Adrenal gland (tissue), 12 donors: ENCODE results near the gene PTX4. TPM values are rescaled to one million over a fixed set of nuclear protein-coding genes. Genes with fewer than 3 reads are reported as not detected.

Experiments
- DNase-seq, 7 donors: peaks; one replicate each; pipeline ENCODE4 v3.0.0-alpha.2; 2019 to 2020
- H3K27ac ChIP-seq, 5 donors: fragments of 200-600 bp; sonication (generic) in 4 of 5; 1 replicate in 3 of 5; 2 replicates in 2 of 5; pipeline versions ENCODE4 v1.5.1 to v1.8.0; 2016 to 2020; ENCODE audit warnings: mild to moderate bottlenecking in 1 of 5
- H3K27me3 ChIP-seq: fragments of 200-600 bp; 2 replicates; pipeline ENCODE4 v1.8.0; 2021
- H3K36me3 ChIP-seq, 2 donors: fragments of 200-600 bp; replicated peaks in 1 of 2; 1 replicate in 1 of 2; 2 replicates in 1 of 2; pipeline versions ENCODE4 v1.5.1 to v1.8.0; 2018 to 2022
- H3K4me1 ChIP-seq, 2 donors: fragments of 200-600 bp; replicated peaks in 1 of 2; 1 replicate in 1 of 2; 2 replicates in 1 of 2; pipeline versions ENCODE4 v1.5.1 to v1.8.0; 2018 to 2021
- H3K4me3 ChIP-seq, 4 donors: fragments of 200-600 bp; sonication (generic) in 3 of 4; one replicate each; pipeline ENCODE4 v1.5.1; 2016 to 2018
- H3K9me3 ChIP-seq, 3 donors: fragments of 200-600 bp; sonication (generic) in 1 of 3; replicated peaks in 1 of 3; 1 replicate in 2 of 3; 2 replicates in 1 of 3; pipeline versions ENCODE4 v1.5.1 to v1.8.0; 2016 to 2021
- POLR2A ChIP-seq, 2 donors: fragments of 450-650 bp; IDR thresholded peaks; one replicate each; pipeline ENCODE4 v1.6.1; 2017; ENCODE audit warnings: antibody characterized with exemption in 2 of 2, mild to moderate bottlenecking in 2 of 2, moderate library complexity in 1 of 2
- WGBS, 4 donors: extraction: QIAGEN DNeasy Blood & Tissue Kit in 2 of 4; methylation state at CpG; one replicate each; pipeline versions ENCODE4 v1.1.5 to v1.1.7; 2013 to 2017; 5-methylcytosine and 5-hydroxymethylcytosine counted together
- intact Hi-C, 2 donors: fragments of 100-400 bp; cut with DNase I; formaldehyde crosslinking; loops; one replicate each; pipeline versions ENCODE4 v1.14.1 to v1.15.0; 2022 to 2023
- polyA plus RNA-seq, 3 donors: library from polyadenylated mRNA; stranded (reverse); fragments of 200-250 nt in 2 of 3; fragments of 350-450 nt in 1 of 3; fragmentation: Illumina TruSeq in 1 of 3; extraction: RNeasy Lipid Tissue Mini Kit (QIAGEN cat#74804) in 1 of 3; gene quantifications; one replicate each; pipeline ENCODE4 v1.2.3, GENCODE V29; 2013 to 2014
- total RNA-seq, 9 donors: library from RNA; depleted of rRNA in 4 of 9; stranded (reverse); fragments of >200 nt in 4 of 9; fragments of 120-200 nt in 1 of 9; fragmentation: NEBNext Ultra II Directional in 1 of 9; extraction: Animal tissue kit (Norgen Biotek cat#: 25700) in 1 of 9; gene quantifications; one replicate each; pipeline versions ENCODE4 v1.1.0 to v1.2.4, GENCODE V29; 2013 to 2023
- TF ChIP-seq, protein P1 (sequence below), 6 experiments: fragments of 450-650 bp in 4 of 6; fragments of 200-600 bp in 2 of 6; sonication (generic) in 1 of 6; IDR thresholded peaks; 1 replicate in 5 of 6; 2 replicates in 1 of 6; pipeline versions ENCODE4 v1.5.1 to v1.8.0; 2016 to 2021; ENCODE audit warnings: antibody characterized with exemption in 6 of 6, mild to moderate bottlenecking in 2 of 6, moderate library complexity in 1 of 6
- donor health status: healthy with polysubstance abuse.
- donor health status: Bipolar disorder and iron deficiency.
- donor health status: DM: yes; HTN: yes; CAD: no.
- donor health status: DM: no; HTN: no; CAD: no.
- donor health status: DM: no; HTN: no; CAD: no.
- donor health status: DM: yes; HTN: yes; CAD: no.

PTX4 gene
- total and polyA plus RNA-seq, 12 donors, result 0.16 to 1.4 (median 0.57) TPM; not detected in 4

- no peak for DNase-seq
- Histone ChIP-seq H3K9me3 (no peaks in the 10 kb centered on the region), H3K4me1 (peaks cover 0 to 38% of the 10 kb centered on the region in 2 donors), H3K4me3 (peak overlapping the region in 1 of 4 donors; percentile 56), H3K36me3 (peaks cover 0 to 22% of the 10 kb centered on the region in 2 donors), H3K27ac (peak overlapping the region in 3 of 5 donors; percentile 65 to 97 (median 83)), H3K27me3 (no peaks in the 10 kb centered on the region)
- no peak for TF ChIP-seq POLR2A (IDR thresholded peaks at IDR 0.05)
- TF ChIP-seq, protein P1, sequence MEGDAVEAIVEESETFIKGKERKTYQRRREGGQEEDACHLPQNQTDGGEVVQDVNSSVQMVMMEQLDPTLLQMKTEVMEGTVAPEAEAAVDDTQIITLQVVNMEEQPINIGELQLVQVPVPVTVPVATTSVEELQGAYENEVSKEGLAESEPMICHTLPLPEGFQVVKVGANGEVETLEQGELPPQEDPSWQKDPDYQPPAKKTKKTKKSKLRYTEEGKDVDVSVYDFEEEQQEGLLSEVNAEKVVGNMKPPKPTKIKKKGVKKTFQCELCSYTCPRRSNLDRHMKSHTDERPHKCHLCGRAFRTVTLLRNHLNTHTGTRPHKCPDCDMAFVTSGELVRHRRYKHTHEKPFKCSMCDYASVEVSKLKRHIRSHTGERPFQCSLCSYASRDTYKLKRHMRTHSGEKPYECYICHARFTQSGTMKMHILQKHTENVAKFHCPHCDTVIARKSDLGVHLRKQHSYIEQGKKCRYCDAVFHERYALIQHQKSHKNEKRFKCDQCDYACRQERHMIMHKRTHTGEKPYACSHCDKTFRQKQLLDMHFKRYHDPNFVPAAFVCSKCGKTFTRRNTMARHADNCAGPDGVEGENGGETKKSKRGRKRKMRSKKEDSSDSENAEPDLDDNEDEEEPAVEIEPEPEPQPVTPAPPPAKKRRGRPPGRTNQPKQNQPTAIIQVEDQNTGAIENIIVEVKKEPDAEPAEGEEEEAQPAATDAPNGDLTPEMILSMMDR (IDR thresholded peaks at IDR 0.05), result no peak
- intact Hi-C loops, result no loop called here
- 53 to 67% (median 56%) methylated on average over 26 to 39 of the region's 39 CpGs for WGBS, 4 donors
Measured at GRCh38 chr16:1535391-1536291, 46.9 kb upstream of the PTX4 start.

DNA sequence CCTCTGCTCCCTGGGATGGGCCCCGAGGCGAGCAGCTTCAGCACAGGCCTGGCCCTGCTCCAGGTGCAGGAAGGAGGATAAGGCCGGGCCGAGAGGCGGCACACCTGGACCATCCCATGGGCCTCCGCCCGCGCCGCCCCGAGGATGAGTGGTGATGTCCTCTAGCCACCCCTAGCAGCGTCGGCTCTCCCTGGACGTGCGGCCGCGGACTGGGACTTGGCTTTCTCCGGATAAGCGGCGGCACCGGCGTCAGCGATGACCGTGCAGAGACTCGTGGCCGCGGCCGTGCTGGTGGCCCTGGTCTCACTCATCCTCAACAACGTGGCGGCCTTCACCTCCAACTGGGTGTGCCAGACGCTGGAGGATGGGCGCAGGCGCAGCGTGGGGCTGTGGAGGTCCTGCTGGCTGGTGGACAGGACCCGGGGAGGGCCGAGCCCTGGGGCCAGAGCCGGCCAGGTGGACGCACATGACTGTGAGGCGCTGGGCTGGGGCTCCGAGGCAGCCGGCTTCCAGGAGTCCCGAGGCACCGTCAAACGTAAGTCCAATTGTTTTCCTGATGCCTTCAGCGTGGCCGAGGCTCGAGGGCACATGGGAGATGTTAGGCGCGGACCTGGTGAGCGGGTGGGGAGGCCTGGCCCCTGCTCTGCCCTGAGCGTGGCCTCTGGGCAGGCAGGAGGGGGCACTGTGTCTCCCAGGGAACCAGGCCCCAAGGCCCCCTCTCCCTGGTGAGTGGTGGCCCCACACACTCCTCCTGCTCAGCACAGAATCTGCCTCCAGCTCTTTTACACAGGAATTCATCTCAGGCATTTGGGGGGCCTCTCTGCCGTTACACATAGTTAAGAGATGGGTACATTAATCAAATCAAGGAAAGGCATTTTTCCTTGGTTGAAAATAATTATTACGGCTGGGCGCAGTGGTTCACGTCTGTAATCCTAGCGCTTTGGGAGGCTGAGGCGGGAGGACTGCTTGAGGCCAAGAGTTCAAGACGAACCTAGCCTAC is 45.6 kb upstream of the PTX4 start:
- H3K4me1 ChIP-seq, result peaks cover 0 to 43% of the 10 kb centered on the region in 2 donors
- WGBS, 4 donors, result 53 to 69% (median 56%) methylated on average over 19 to 57 of the region's 57 CpGs
- peaks cover 0 to 22% of the 10 kb centered on the region in 2 donors for H3K36me3 ChIP-seq
- DNase-seq, result no peak
- peak overlapping the region in 4 of 5 donors; percentile 65 to 97 (median 81) for H3K27ac ChIP-seq
- H3K4me3 ChIP-seq, result peak overlapping the region in 2 of 4 donors; percentile 21 to 56
- TF ChIP-seq, protein P1 (IDR thresholded peaks at IDR 0.05), result no peak
- TF ChIP-seq POLR2A (IDR thresholded peaks at IDR 0.05), result no peak
- intact Hi-C loops, result no loop called here
- H3K27me3 ChIP-seq, result no peaks in the 10 kb centered on the region
- no peaks in the 10 kb centered on the region for H3K9me3 ChIP-seq

- peaks cover 0 to 17% of the 10 kb centered on the region in 2 donors for H3K36me3 ChIP-seq
- H3K27ac ChIP-seq, result peak within 1 kb of the TSS in 4 of 5 donors; percentile 65 to 97 (median 81)
- TF ChIP-seq POLR2A (IDR thresholded peaks at IDR 0.05), result peak; percentile 44 to 67
- TF ChIP-seq, protein P1 (IDR thresholded peaks at IDR 0.05), result no peak
- intact Hi-C loops, result no loop called here
- H3K9me3 ChIP-seq, result no peaks in the 10 kb centered on the region
- peak within 1 kb of the TSS in 2 of 4 donors; percentile 21 to 56 for H3K4me3 ChIP-seq
- WGBS, 4 donors, result 38 to 74% (median 46%) methylated on average over 6 to 27 of the region's 27 CpGs
- no peaks in the 10 kb centered on the region for H3K27me3 ChIP-seq
- H3K4me1 ChIP-seq, result peaks cover 3 to 45% of the 10 kb centered on the region in 2 donors
- peak in 6 of 7 donors; percentile 54 to 83 (median 62) for DNase-seq
Measured at GRCh38 chr16:1533443-1533951, 44.8 kb upstream of the PTX4 start, which contains the start of gene TMEM204. TSS of gene TMEM204 (plus strand) at chr16:1533666. CDS start at chr16:1534276, 610 bp downstream.
